Endodermal cell (in vitro differentiated cells): Measurements from ENCODE around the gene ADAMTS12. TPM values are rescaled to one million over a fixed set of nuclear protein-coding genes. Genes with fewer than 3 reads are reported as not detected.

Source experiments
- DNase-seq: peaks from one replicate; pipeline ENCODE4 v3.0.0-alpha.2; 2017
- H3K27ac ChIP-seq: 2 replicates; pipeline ENCODE4 v1.5.1; 2013; ENCODE audit warnings: mild to moderate bottlenecking, low read depth, low read length, moderate library complexity
- H3K27me3 ChIP-seq: 2 replicates; pipeline ENCODE4 v1.6.1; 2013; ENCODE audit warnings: mild to moderate bottlenecking, low read length, moderate library complexity; ENCODE audit not compliant: insufficient read depth, control insufficient read depth, poor library complexity, severe bottlenecking
- H3K36me3 ChIP-seq: 2 replicates; pipeline ENCODE4 v1.7.0; 2013; ENCODE audit warnings: mild to moderate bottlenecking, low read length, moderate library complexity; ENCODE audit not compliant: control insufficient read depth, insufficient read depth
- H3K4me1 ChIP-seq: one replicate; pipeline ENCODE4 v1.7.0; 2013; ENCODE audit warnings: low read length; ENCODE audit not compliant: control insufficient read depth, insufficient read depth
- H3K4me3 ChIP-seq: 2 replicates; pipeline ENCODE4 v1.5.1; 2013; ENCODE audit warnings: mild to moderate bottlenecking, low read length, moderate library complexity
- H3K9ac ChIP-seq: 2 replicates; pipeline ENCODE4 v1.6.1; 2013; ENCODE audit warnings: mild to moderate bottlenecking, low read length, moderate library complexity; ENCODE audit not compliant: poor library complexity, severe bottlenecking; ENCODE audit errors: extremely low read depth
- H3K9me3 ChIP-seq: 2 replicates; pipeline ENCODE4 v1.6.1; 2013; ENCODE audit warnings: mild to moderate bottlenecking, low read length, moderate library complexity; ENCODE audit not compliant: control insufficient read depth
- H3K27ac Mint-ChIP-seq: 2 replicates; pipeline ENCODE4 v1.8.0; 2020; ENCODE audit warnings: mixed read lengths
- H3K27me3 Mint-ChIP-seq: 2 replicates; pipeline ENCODE4 v1.8.0; 2021; ENCODE audit warnings: mild to moderate bottlenecking, mixed read lengths; ENCODE audit not compliant: insufficient read depth
- H3K36me3 Mint-ChIP-seq: 2 replicates; pipeline ENCODE4 v1.8.0; 2020; ENCODE audit warnings: low read depth, mixed read lengths
- H3K4me1 Mint-ChIP-seq: 2 replicates; pipeline ENCODE4 v1.8.0; 2020; ENCODE audit warnings: mixed read lengths
- H3K4me3 Mint-ChIP-seq: 2 replicates; pipeline ENCODE4 v1.8.0; 2020; ENCODE audit warnings: mild to moderate bottlenecking, moderate library complexity, mixed read lengths
- H3K9me3 Mint-ChIP-seq: 2 replicates; pipeline ENCODE4 v1.8.0; 2020; ENCODE audit warnings: mild to moderate bottlenecking, mixed read lengths
- CTCF ChIP-seq: fragments of 200-600 bp; sonication (generic); conservative IDR thresholded peaks from 2 replicates; pipeline ENCODE4 v1.5.0; 2021; ENCODE audit warnings: antibody characterized with exemption, mild to moderate bottlenecking
- WGBS, 2 experiments: methylation state at CpG; one replicate each; pipeline versions ENCODE4 v1.1.5 to v1.1.7; 2013; ENCODE audit warnings: missing lambda C conversion rate in 2 of 2, mixed read lengths in 1 of 2; ENCODE audit not compliant: insufficient coverage in 1 of 2, insufficient read length in 1 of 2; 5-methylcytosine and 5-hydroxymethylcytosine counted together
- total RNA-seq, 2 donors: library from RNA; stranded (reverse); fragmentation: NEBNext Ultra II Directional in 1 of 2; extraction: Animal tissue kit (Norgen Biotek cat#: 25700) in 1 of 2; gene quantifications; 2 replicates in 1 of 2; 3 replicates in 1 of 2; pipeline ENCODE4 v1.2.1, GENCODE V29; 2021

ADAMTS12 gene
- total RNA-seq, 2 donors from 2014 or later, result 80.2 to 123 TPM

- Mint-ChIP-seq H3K9me3 (peaks cover 1% of the 10 kb centered on the region), H3K36me3 (no peaks in the 10 kb centered on the region), H3K27me3 (peaks cover 39% of the 10 kb centered on the region), H3K27ac (no peak within 1 kb of the TSS), H3K4me1 (peaks cover 14% of the 10 kb centered on the region), H3K4me3 (peak within 1 kb of the TSS; percentile 62)
- Histone ChIP-seq H3K4me3 (peak within 1 kb of the TSS; percentile 80), H3K4me1 (peaks cover 3% of the 10 kb centered on the region), H3K9ac (no peak within 1 kb of the TSS), H3K9me3 (no peaks in the 10 kb centered on the region), H3K27ac (no peak within 1 kb of the TSS), H3K36me3 (no peaks in the 10 kb centered on the region), H3K27me3 (peaks cover 20% of the 10 kb centered on the region)
- no peak for DNase-seq
- no peak for TF ChIP-seq CTCF
- 49 to 51% methylated on average over 25 to 45 of the region's 45 CpGs for WGBS, 2 experiments
Measured at GRCh38 chr5:33936381-33937016, 44.7 kb upstream of the ADAMTS12 start, which contains the start of gene RXFP3. Gene RXFP3 (plus strand): TSS chr5:33936386. CDS start chr5:33936741, 355 bp downstream.

GRCh38 chr5:33936004-33936380 is 44.2 kb upstream of the ADAMTS12 start:
- Mint-ChIP-seq H3K36me3 (no peaks in the 10 kb centered on the region), H3K4me3 (peak overlapping the region; percentile 62), H3K9me3 (peaks cover 1% of the 10 kb centered on the region), H3K4me1 (peaks cover 19% of the 10 kb centered on the region), H3K27ac (no peak overlapping the region), H3K27me3 (peaks cover 35% of the 10 kb centered on the region)
- Histone ChIP-seq H3K9ac (no peak overlapping the region), H3K36me3 (no peaks in the 10 kb centered on the region), H3K9me3 (no peaks in the 10 kb centered on the region), H3K4me3 (peak overlapping the region; percentile 80), H3K27ac (no peak overlapping the region), H3K27me3 (peaks cover 20% of the 10 kb centered on the region), H3K4me1 (peaks cover 3% of the 10 kb centered on the region)
- TF ChIP-seq CTCF, result no peak
- peak; percentile 95 for DNase-seq
- WGBS, 2 experiments, result 2 to 3% methylated on average over 19 to 30 of the region's 30 CpGs

- Histone ChIP-seq H3K9me3 (no peaks in the 10 kb centered on the region), H3K4me3 (no peak overlapping the region), H3K4me1 (peaks cover 16% of the 10 kb centered on the region), H3K27ac (no peak overlapping the region), H3K27me3 (peaks cover 20% of the 10 kb centered on the region), H3K36me3 (no peaks in the 10 kb centered on the region), H3K9ac (no peak overlapping the region)
- H3K36me3 Mint-ChIP-seq, result no peaks in the 10 kb centered on the region
- peaks cover 32% of the 10 kb centered on the region for H3K4me1 Mint-ChIP-seq
- DNase-seq, result no peak
- peaks cover 31% of the 10 kb centered on the region for H3K27me3 Mint-ChIP-seq
- H3K4me3 Mint-ChIP-seq, result no peak overlapping the region
- no peak overlapping the region for H3K27ac Mint-ChIP-seq
- H3K9me3 Mint-ChIP-seq, result peaks cover 1% of the 10 kb centered on the region
- no peak for TF ChIP-seq CTCF
- WGBS, 2 experiments, result 80 to 82% methylated on average over 1 of the region's 1 CpG
Measured at GRCh38 chr5:33934176-33934575, 42.4 kb upstream of the ADAMTS12 start.
